ENCODE data around the gene GALNT17.

- TF ChIP-seq GATA2 (IDR thresholded peaks at IDR 0.05; ENCODE audit: low read depth, low read length) (no peak), GATA3 (IDR thresholded peaks at IDR 0.05; ENCODE audit: low read depth, low read length) (no peak)
These were observed 136.0 kb downstream of the GALNT17 start for GRCh38 chr7:71267734-71268469.

Data from SH-SY5Y (cell line).